A673 (cell line): ENCODE data around the gene CDK7. TPM values are rescaled to one million over a fixed set of nuclear protein-coding genes. Genes with fewer than 3 reads are reported as not detected.

Source experiments
- BruUV-seq: library from RNA; stranded (reverse); fragments of 400-500 nt; replicated peaks from 2 replicates; lab custom pipeline; 2021; lab: Mats Ljungman, UMichigan
- CTCF ChIA-PET: fragments of 300-600 bp; sonication (Branson Sonifier 250); formaldehyde crosslinking; loops from one replicate; lab custom pipeline; 2022; ENCODE audit warnings: antibody characterized with exemption; lab: Charles Lee
- POLR2A ChIA-PET: fragments of 300-600 bp; sonication (Branson Sonifier 250); formaldehyde crosslinking; loops from one replicate; lab custom pipeline; 2022; ENCODE audit warnings: antibody characterized with exemption; ENCODE audit not compliant: low non-redundant PET; lab: Charles Lee
- DNase-seq: peaks from one replicate; pipeline ENCODE4 v3.0.0-alpha.2; 2015; ENCODE audit warnings: low spot score
- H3K27ac ChIP-seq: fragments of 200-600 bp; sonication (generic); 2 replicates; pipeline ENCODE4 v1.5.1; 2016; ENCODE audit warnings: mixed run types, low read depth, mild to moderate bottlenecking, mixed read lengths, antibody characterized with exemption, low read length; ENCODE audit not compliant: poor library complexity, severe bottlenecking
- H3K27me3 ChIP-seq: fragments of 200-600 bp; sonication (generic); replicated peaks from 2 replicates; pipeline ENCODE4 v1.6.1; 2017; ENCODE audit warnings: mixed run types, low read depth, mild to moderate bottlenecking, mixed read lengths, antibody characterized with exemption, low read length; ENCODE audit not compliant: insufficient read depth, poor library complexity
- H3K36me3 ChIP-seq: fragments of 200-600 bp; sonication (generic); 2 replicates; pipeline ENCODE4 v1.6.1; 2016; ENCODE audit warnings: mixed run types, mild to moderate bottlenecking, mixed read lengths, antibody characterized with exemption, low read length; ENCODE audit not compliant: insufficient read depth, poor library complexity, severe bottlenecking
- H3K4me1 ChIP-seq: fragments of 200-600 bp; sonication (generic); 2 replicates; pipeline ENCODE4 v1.6.1; 2017; ENCODE audit warnings: mixed run types, mild to moderate bottlenecking, mixed read lengths, antibody characterized with exemption, low read length; ENCODE audit not compliant: insufficient read depth, poor library complexity, severe bottlenecking
- H3K4me3 ChIP-seq: fragments of 200-600 bp; sonication (generic); 2 replicates; pipeline ENCODE4 v1.5.1; 2016; ENCODE audit warnings: low read depth, mixed run types, mild to moderate bottlenecking, mixed read lengths, low read length; ENCODE audit not compliant: poor library complexity, severe bottlenecking
- H3K9me3 ChIP-seq: fragments of 200-600 bp; sonication (generic); 2 replicates; pipeline ENCODE4 v1.6.1; 2016; ENCODE audit warnings: mixed run types, low read depth, mild to moderate bottlenecking, mixed read lengths, antibody characterized with exemption, low read length; ENCODE audit not compliant: poor library complexity, severe bottlenecking
- CTCF ChIP-seq: fragments of 300-800, 200-600 bp; sonication (generic); conservative IDR thresholded peaks from 2 replicates; pipeline ENCODE4 v1.5.1; 2017; ENCODE audit warnings: low read depth, mild to moderate bottlenecking, antibody characterized with exemption, low read length, moderate library complexity, mixed read lengths
- EZH2 ChIP-seq: fragments of 200-600 bp; sonication (generic); IDR thresholded peaks from 2 replicates; pipeline ENCODE4 v1.6.1; 2017; ENCODE audit warnings: borderline replicate concordance, low read depth, mild to moderate bottlenecking, mixed read lengths, antibody characterized with exemption, low read length; ENCODE audit not compliant: poor library complexity, severe bottlenecking
- intact Hi-C: fragments of 100-400 bp; cut with micrococcal nuclease; formaldehyde crosslinking; loops from one replicate; pipeline ENCODE4 v1.10.0; 2022; ENCODE audit not compliant: unreplicated experiment
- total RNA-seq: library from RNA; stranded (reverse); gene quantifications from 2 replicates; pipeline ENCODE4 v1.2.3, GENCODE V29; 2021

CDK7 gene
- total RNA-seq, 1 experiment from 2014 or later: 35.8 TPM

- BruUV-seq: no TSS peak
- POLR2A ChIA-PET: no interaction called here
- Histone ChIP-seq H3K9me3 (no peaks in the 10 kb centered on the region), H3K27ac (no peak overlapping the region), H3K4me3 (no peak overlapping the region), H3K27me3 (no peaks in the 10 kb centered on the region), H3K36me3 (no peaks in the 10 kb centered on the region), H3K4me1 (no peaks in the 10 kb centered on the region)
- CTCF ChIA-PET: interaction anchor here (0.6 kb wide), 1 partner anchor 22 kb away, joined by 5 read pairs; no protein-coding TSS in a partner anchor
- no peak for TF ChIP-seq EZH2
- TF ChIP-seq CTCF: no peak
- no peak for DNase-seq
- intact Hi-C loops: no loop called here
Measured at GRCh38 chr5:69313428-69313827, 78.7 kb downstream of the CDK7 start.

GRCh38 chr5:69315972-69316371 lies 81.3 kb downstream of the CDK7 start:
- ChIA-PET POLR2A (no interaction called here), CTCF (interaction anchor here (0.6 kb wide), 1 partner anchor 92 kb away, joined by 3 read pairs; no protein-coding TSS in a partner anchor)
- Histone ChIP-seq H3K9me3 (no peaks in the 10 kb centered on the region), H3K27me3 (no peaks in the 10 kb centered on the region), H3K4me1 (no peaks in the 10 kb centered on the region), H3K27ac (no peak overlapping the region), H3K4me3 (no peak overlapping the region), H3K36me3 (no peaks in the 10 kb centered on the region)
- TF ChIP-seq EZH2: no peak
- TF ChIP-seq CTCF: no peak
- DNase-seq: no peak
- no TSS peak for BruUV-seq
- intact Hi-C loops: no loop called here

GRCh38 chr5:69317391-69317790 lies 82.7 kb downstream of the CDK7 start:
- CTCF ChIA-PET: no interaction called here
- H3K36me3 ChIP-seq: no peaks in the 10 kb centered on the region
- POLR2A ChIA-PET: no interaction called here
- no peaks in the 10 kb centered on the region for H3K9me3 ChIP-seq
- TF ChIP-seq CTCF: no peak
- no peak for TF ChIP-seq EZH2
- H3K4me3 ChIP-seq: no peak overlapping the region
- no peaks in the 10 kb centered on the region for H3K27me3 ChIP-seq
- DNase-seq: no peak
- H3K4me1 ChIP-seq: no peaks in the 10 kb centered on the region
- intact Hi-C loops: no loop called here
- H3K27ac ChIP-seq: no peak overlapping the region
- no TSS peak for BruUV-seq
